ENCODE data around the gene KRT33B.
"Not testable (repeated sequence)": the region's sequence is repeated elsewhere in the genome, so short reads cannot be mapped to it uniquely, and the experiment has no call there.

KRT33B gene
- 0.75 reads per million for total RNA-seq

DNA sequence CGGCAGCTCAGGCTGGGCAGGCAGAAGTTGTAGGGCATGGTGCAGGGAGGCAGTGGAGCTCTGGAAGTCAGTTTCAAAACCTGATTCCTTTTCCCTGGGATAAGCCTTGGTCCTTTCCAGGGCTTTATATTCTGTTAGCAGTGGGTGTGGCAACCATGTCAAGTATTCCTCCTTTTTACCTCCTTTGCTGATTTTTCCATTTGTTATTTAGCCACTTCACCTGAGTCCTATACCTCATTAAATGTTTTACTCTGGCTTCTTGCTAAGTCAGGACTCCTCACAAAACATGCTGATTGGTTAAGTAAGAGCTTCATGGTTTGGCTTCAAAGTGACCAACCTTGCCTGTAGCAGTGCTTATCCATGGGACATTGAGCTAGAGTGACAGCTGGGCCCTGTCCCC, at the start of gene KRT33B:
Gene KRT33B (minus strand): TSS at position 101 of the 400 bp plus-strand sequence. CDS start 63 bp downstream, at position 38.
- DNase-seq, result no peak

DNA sequence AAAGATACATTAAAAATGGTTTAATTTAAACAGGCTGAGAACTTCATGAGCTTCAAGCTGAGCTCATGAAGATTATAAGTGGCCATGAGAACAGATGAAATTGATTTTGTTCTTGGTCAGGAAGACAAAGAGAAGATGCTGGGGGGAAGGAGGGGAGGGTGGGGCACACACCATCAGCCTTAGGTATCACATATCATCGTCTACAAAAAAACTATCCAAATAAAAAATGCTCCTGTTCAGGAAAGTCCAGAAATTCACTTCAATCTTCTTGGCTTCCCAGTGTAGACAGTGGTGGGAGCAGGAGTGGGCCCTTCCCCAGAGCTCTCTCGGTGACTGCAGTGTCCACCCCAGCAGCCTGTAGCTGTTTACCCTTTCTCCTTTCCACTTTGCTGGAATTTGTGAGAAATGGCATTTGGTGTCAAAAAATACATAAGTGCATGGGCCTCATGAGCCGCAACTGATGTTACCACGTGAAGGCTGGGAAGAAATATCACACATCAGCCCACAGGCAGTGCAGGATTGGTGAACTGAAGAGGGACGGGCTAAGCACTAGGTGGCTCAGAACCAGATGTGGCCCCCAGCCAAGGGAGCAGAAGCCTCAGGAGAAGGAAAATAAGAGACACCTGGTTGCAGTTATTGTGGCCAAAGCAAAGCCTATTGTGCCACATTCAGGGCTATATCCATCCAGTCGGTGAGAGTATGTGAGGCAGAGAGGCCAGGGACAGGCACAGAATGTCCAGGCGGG, 48.7 kb upstream of the KRT33B start:
- no peak for DNase-seq

DNA sequence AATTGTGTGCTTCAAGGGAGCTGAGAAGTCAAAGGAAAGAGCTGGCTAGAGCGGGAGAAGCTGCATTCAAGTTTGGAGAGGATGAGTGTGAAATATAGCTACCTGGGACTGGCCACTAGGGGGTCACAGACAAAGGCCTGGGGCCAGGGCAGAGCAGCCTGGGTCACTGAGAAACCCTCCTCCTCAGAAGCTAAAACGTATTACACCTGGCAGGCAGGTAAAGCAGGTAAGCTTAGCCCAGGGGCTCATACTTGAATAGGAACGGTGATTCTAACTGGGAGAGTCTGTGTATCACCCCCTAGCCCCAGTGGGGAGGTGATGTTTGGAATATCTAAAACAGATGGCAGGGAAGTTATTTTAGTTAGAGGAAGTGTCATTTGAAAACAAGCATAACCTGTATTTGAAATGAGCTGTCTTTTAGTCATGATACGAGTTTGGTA, 48.0 kb upstream of the KRT33B start:
- no peak for DNase-seq

DNA sequence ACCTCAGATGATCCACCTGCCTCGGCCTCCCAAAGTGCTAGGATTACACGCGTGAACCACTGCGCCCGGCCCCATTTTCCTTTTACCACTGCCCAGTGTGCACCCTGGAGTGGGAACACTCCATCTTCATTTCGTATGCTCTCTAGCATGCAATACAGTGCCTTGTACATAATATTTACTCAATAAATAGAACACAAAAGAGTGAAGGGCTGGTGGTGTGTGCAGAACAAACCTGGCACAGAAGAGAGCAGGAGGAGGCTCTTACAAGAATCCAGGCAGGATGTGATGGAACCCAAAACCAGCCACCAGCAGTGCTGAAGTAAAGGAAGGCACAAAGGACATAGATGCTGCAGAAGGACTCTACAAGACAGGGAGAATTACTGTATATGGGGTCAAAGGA, 47.5 kb upstream of the KRT33B start:
- no peak for DNase-seq

DNA sequence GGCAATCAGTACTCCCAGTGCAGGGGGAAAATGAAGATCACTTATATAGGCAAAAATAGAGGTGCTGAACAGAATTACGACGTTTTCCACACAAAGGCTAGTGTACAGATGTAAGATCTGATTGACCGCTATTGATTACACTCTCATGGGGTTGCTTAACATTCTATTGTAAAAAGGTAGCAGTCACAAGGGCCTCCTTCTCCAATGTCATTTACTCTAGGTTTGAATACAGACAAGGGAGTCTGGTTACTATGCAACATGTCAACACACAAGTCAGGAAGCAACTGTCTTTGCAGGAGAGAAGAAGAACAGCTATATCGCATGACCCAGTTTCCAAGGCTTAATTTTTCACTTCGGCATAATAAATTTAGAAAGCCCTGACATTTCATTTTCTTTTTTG, 46.9 kb upstream of the KRT33B start:
- no peak for DNase-seq

DNA sequence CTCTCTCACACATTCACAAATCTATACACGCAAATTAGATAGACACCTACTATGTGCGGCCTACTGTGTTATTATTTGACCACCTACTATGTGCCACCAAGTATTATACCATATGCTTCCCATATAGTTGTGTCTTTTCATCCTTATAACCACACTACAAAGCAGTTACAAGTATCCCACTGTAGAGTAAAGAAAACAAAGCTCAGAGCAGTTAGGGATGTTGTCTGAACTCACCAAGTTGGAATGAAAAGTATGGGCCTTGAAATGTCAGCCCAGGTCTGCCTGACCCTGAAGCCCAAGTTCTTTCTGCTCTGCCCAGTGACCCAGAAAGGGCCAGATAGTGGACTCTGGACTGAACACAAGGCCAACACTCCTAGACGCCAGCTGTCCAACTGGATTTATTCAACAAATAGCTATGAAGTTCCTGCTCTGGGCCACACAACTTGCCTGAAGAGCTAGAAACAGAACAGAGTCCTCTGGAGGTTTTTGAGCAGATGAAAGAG, 46.3 kb upstream of the KRT33B start:
- DNase-seq, result no peak

DNA sequence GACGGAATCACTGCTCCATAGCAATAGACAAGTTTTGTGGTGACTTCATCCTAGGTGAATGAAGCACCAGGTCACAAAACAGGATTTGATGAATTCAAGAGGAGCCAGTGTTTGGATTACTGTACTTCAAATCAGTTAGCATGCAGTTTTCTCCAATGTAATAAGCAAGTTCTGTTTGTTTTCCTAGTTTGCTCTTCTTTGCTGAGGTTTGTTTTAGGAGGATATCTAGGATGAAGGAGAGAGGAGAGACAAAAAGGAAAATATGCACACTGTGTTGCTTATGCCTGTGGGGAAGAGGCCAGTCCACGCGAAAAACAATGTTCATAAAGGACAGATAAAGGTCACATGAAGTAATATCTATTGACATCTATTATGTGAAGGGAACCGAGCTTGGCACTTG, 45.8 kb upstream of the KRT33B start:
- DNase-seq, result no peak

DNA sequence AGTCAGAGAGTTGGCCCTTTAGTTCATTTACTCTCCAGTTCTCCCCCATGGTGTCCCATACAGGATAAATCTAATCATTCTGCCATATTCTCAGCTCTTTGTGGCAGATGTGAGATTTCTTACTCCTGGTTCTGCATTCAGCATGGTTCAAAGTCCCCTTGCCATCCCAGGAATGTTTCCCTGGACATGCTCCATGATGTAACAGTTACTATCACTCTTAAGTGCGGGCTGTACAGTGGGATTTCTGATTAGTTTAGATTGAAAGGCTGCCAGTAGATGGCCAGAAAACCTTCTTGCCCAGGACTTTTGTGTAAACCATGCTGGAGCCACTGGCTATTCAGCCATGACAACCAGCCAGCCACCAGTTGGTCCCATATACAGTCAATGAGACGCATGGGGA, 44.4 kb upstream of the KRT33B start:
- DNase-seq, result no peak

DNA sequence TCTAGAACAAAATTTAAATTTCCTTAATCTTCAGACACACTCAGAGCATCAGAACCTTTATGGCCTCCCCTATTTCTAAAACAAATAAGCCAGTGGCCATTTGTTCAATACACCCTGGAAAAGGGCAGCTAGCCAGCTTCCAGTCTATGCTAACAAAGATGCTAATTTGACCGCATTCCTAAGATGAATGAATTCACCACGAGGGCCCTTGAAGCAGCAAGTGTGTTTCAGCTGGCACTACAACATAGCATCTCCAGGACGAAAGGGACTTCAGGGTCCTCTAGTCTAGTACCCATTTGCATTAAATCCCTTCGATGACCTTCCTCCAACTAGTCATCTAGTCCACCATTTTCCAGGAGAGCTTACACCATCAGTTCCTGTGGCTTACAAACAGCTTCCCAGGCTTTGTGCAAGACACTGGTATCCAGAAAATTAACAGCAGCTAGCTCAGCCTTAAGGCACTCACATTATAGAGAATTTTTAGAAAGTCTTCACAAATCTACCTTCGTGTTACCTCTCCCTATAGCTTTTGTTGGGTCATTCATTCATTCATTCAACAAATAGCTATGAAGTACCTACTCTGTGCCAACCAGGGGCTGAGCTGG, 43.8 kb upstream of the KRT33B start:
- DNase-seq, result no peak

DNA sequence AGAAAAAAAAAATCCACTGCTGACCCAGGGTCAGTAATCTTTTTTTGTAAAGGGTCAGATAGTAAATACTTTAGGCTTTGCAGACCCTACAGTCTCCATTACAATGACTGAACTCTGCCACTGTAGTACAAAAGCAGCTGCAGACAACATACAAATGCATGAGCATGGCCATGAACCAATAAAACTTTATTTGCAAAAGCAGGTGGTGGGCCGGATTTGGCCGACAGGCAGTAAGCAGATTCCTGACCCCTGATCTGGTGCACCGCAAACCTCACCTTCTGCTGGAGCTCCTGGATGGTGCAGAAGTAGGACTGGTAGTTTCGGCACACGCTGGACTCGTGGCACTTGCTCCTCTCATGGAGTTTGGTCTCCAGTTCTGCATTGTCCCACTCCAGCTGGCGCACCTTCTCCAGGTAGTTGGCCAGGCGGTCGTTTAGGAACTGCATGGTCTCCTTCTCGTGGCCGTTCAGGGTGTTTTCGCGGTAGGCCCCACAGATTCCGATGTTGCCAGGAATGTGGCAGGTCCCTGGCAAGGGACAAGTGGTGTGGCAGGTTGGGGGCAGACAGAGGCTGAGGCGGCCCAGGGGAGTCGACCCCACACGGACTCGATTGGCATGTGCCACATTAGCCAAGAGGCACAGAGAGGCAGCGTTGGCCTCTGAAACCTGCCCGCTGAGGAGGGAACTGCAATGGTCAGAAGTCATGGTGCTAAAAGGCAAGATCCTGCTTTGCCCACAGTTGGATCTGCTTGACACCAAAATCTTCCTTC, 41.6 kb upstream of the KRT33B start:
- no peak for DNase-seq

DNA sequence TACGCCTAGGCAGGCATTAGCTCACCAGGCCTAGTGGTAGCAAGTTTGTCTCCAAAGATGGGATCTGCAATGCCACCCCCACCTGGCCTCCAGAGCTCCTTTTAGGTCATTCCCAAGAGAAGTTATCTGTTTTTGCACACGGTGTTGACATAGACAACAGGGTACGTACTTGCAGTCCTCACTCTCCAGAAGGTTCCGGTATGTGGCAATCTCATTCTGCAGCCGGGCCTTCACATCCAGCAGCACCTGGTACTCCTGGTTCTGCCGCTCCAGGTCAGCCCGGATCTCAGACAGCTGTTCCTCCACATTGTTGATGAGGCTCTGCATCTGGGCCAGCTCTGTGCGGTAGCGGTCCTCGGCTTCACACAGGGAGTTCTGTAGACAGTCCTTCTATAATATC, 37.6 kb upstream of the KRT33B start:
- DNase-seq, result no peak

DNA sequence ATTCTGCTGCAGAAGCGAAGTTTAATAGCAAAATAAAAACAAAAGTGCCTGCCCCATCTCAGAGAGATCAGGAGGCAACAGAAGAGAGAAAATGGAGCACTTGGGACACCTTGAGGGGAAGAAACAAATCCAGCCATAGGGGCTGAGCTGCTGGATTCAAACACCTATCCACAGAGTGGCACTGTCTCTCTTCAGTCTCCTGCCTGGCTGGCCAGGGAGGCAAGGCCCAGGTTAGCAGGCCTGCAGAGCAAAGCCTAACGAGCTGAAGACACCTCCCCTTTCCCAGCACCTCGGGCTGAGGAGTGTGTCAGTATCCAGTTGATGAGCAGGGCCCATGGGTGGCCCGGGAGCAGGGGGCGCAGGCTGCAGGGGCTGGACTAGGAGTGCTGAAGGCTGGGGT, 36.6 kb upstream of the KRT33B start:
- DNase-seq, result no peak

DNA sequence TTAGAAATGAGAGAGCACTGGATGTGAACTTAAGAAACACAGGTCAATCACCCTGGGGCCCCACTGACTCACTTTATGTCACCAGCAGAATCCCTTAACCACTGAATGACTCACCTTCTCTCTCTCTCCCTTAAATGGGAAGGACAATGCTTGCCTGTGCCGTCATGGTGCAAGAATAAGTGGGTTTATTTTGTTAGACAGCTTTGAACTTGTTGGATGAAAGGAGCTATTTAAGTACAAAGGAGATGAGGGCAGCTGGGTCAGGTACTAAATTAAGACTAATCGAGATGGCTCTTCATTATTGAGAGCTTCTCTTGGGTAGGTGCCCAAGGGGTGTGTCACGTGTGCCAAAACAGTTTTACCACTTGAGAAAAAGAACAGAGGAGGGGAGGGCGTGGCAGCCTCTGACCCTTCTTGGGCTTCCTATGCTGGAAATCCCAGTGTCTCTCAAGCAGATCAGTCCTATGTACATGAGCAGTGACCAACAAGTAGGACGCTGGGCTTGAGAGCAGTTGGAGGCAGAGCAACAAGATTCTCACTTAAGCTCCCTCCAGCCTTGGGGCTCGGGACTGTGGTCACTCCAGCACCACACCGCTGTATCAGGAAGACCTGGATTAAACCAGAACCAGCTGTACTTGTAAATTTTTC, 34.5 kb upstream of the KRT33B start:
- DNase-seq, result no peak

DNA sequence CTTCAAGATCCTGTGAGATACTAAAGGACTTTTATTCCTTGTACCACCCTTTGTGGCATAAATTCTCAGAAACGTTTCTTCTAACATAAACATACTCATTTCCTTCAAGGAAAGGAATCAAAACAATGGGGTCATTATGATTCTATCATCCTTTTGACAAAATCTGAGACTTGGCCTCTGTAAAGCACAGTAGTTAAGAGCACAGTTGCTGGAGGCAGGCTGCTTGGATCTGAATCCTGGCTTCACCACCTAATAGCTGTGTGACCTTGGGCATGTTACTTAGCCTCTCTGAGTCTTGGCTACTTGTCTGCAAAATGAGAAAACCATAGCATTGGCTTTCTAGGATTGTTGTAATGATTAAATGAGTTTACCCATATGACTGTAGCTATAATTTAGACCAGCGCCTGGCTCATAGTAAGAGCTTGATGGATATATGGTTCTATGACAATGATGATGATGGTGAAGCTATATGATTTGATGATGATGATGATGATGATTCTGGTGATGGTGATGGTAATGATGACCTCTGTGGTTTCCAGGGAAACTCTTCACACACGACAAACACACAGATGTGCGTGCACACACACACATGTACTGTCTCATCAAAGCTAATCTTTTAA, 33.9 kb upstream of the KRT33B start:
- no peak for DNase-seq

DNA sequence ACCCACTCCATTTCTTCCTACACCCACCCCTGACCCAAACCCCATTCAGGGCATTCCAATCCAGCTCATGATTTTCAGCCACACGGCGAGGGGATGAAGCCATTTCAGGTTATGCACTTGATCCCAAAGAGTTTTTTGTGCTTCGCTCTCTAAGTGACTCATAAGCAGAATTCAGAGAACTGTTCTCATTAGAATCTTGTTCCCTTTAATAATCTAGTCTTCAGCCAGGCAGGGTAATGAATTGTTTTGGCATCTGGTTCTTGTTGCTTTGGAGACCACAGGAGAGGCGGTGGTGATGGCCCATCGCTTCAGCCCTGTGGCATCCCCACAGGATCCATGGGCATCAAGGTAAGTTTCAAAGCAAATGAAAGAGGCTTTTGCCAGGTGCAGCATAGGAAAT, 32.5 kb upstream of the KRT33B start:
- DNase-seq, result no peak

DNA sequence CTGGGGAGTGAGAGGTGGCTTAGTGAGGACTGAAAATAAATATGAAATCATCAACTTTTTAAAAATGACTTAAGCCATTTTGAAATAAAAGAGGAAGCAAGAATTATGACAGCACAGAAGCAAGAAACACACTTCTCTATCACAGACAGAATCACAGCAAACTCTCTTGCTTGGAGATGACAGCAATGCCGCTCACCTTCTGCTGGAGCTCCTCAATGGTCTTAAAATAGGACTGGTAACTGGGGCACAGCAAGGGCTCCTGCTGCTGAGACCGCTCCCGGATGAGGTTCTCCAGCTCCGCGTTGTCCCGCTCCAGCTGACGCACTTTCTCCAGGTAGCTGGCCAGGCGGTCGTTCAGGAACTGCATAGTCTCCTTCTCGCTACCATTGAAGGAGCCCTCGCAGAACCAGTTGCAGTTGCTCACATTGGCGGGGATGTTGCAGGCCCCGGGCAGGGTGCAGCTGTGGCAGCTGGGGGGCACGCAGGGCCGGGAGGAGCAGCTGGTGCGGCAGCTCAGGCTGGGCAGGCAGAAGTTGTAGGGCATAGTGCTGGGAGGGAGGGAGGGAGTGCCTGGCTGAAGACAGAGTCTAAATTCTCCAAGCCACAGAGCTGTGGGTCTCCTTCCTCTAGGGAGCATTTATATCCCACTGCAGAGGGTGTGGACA, 27.5 kb upstream of the KRT33B start, which contains the start of gene KRT31:
Gene KRT31 (minus strand): TSS at position 613 of the 665 bp plus-strand sequence. CDS start 69 bp downstream, at position 544.
- DNase-seq, result no peak

DNA sequence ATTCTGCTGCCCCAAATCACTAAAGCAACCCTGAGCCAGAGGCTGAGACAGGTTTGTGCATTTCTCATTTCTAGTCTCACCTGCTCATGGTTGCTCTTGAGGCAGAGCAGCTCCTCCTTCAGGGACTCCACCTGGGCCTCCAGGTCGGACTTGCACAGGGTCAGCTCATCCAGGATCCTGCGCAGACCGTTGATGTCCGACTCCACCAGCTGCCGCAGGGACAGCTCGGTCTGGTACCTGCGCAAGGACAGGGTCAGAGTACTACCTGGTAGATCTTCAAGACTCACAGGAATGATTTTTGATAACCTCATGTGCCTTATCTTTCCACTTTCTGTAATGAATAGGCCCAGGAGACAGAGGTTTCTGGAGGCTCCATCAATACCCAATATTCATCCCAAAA, 26.7 kb upstream of the KRT33B start:
- DNase-seq, result no peak

DNA sequence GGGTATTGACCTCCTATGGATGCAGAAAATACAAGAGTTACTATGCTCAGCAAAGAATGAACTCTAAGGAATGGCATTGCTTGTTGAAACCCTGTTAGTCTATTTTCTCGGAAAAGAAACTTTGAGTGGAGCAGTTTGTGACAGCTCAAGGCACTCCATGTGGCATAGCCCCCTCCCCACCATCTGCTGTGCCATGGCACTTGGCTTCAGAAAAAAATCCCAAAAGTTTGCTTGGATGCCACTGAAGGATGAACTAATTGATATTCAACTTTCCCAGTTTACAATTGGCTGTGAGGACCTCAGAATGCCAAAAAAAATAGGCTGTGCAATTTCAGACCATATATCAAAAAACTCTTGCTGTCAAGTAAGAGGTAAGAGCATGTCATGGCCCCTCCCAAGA, 26.0 kb upstream of the KRT33B start:
- DNase-seq, result no peak

DNA sequence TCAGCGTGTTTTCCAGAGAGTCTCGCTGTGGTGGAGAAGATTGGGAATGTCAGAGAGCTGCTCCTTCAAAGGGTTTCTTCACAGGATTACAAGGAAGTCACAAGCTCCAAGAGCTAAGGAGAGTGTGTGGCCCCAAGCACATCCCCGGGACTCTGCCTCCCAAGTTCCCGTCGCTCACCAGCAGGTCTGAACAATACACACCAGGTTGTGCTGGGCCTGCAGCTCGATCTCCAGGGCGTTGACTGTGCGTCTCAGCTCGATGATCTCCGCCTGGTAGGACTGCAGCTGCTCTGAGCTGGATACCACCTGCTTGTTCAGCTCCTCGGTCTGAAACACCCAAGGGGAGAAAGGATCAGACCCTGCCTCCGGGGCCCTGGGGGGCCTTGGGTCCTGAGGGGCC, 25.4 kb upstream of the KRT33B start:
- DNase-seq, result not testable (repeated sequence)

DNA sequence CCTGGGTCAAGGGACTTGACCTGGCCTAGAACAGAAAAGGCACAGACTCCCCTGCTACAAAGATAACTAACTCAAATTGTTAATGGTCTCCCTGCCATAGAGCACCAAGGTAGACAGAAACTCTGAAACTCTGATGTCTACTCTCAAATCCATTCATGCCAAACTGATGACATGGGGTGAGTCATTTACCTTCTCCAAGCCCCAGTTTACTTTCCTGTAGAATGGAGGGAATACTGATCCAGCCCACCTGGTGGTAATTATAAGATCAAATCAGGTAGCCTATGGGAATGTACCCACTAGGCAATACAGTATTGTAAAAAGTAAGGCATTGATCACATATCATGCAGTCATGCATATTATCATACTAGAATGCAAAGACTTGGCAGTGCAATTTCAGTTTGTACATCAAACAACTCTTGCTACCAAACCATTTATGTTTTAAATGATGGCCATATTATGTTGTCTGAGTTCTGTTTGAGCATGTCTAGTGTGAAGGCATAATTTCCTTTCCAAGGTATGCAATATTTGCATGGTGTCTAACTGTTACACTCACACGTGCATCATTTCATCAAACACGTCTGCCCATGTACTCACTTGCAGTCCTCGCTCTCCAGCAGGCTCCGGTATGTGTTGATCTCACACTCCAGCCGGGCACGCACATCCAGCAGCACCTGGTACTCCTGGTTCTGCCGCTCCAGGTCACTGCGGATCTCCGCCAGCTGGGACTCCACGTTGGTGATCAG, 24.8 kb upstream of the KRT33B start:
- DNase-seq, result no peak

DNA sequence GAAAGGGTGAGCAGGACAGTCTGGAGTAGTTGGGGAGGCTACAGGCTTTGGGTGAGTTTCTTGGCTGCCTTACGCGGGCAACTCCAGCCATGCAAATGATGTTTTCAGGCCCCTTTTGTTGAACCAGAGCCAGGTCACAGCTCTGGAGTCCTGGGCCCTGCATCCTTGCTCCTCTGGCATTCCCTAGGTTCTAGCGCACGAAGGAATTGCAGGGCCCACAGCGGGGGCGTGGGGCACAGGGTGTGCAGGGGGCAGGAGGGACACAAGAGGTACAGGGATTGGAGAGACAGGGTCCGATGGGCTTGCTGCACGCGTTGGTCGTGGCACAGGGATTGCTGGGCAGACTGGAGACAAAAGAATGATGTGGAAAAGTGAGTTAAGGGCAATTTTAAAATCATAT, 24.2 kb upstream of the KRT33B start:
- no peak for DNase-seq

Measured in effector CD4-positive, alpha-beta T cell (primary cell).